Spleen (tissue), 7 donors: ENCODE data around the gene PRKCSH.

Source experiments
- CTCF ChIP-seq, 11 experiments: fragments of 200-600 bp in 7 of 11; fragments of 450-650 bp in 4 of 11; sonication (generic) in 4 of 11; IDR thresholded peaks in 8 of 11; conservative IDR thresholded peaks in 3 of 11; 1 replicate in 7 of 11; 2 replicates in 4 of 11; pipeline versions ENCODE4 v1.4.0 to v1.8.0; 2016 to 2021; ENCODE audit warnings: antibody characterized with exemption in 11 of 11, inconsistent platforms in 4 of 11, mild to moderate bottlenecking in 1 of 11
- POLR2A ChIP-seq, 3 donors: fragments of 450-650 bp; IDR thresholded peaks; one replicate each; pipeline ENCODE4 v1.5.1; 2017; ENCODE audit warnings: antibody characterized with exemption in 3 of 3, mild to moderate bottlenecking in 1 of 3
- POLR2AphosphoS5 ChIP-seq, 3 donors: sonication (generic); formaldehyde crosslinking; IDR thresholded peaks; one replicate each; pipeline ENCODE4 v1.5.1; 2017; ENCODE audit warnings: antibody characterized with exemption in 3 of 3
- donor health status: DM: no; HTN: no; CAD: no; lungs with moderate emphysema.
- donor health status: DM: no; HTN: no; CAD: no.
- donor health status: DM: no; HTN: no; CAD: no.

GRCh38 chr19:11465600-11465999, 30.2 kb downstream of the PRKCSH start:
- TF ChIP-seq POLR2A (IDR thresholded peaks at IDR 0.05) (no peak), CTCF (IDR thresholded peaks at IDR 0.05 in 8 of 11, conservative IDR thresholded peaks at IDR 0.05 in 3 of 11) (no peak), POLR2AphosphoS5 (IDR thresholded peaks at IDR 0.05) (no peak)
